Psoas muscle (tissue), 8 donors: ENCODE results near the gene TBC1D1. TPM values are rescaled to one million over a fixed set of nuclear protein-coding genes. Genes with fewer than 3 reads are reported as not detected.
"Not testable (repeated sequence)": the region's sequence is repeated elsewhere in the genome, so short reads cannot be mapped to it uniquely, and the experiment has no call there.

Experiments
- ATAC-seq, 4 donors: fragments of 200-7000 bp; cut with Tn5 transposase; one replicate each; pipeline ENCODE4 v1.9.1; 2020; ENCODE audit warnings: moderate library complexity in 3 of 4, mild to moderate bottlenecking in 2 of 4
- DNase-seq, 2 donors: peaks; one replicate each; pipeline ENCODE4 v3.0.0-alpha.2; 2020
- H3K27ac ChIP-seq: fragments of 200-600 bp; one replicate; pipeline ENCODE4 v1.8.0; 2022
- H3K27me3 ChIP-seq, 3 donors: fragments of 200-600 bp in 1 of 3; one replicate each; pipeline versions ENCODE4 v1.6.1 to v1.8.0; 2013 to 2022; ENCODE audit warnings: low read length in 2 of 3, mild to moderate bottlenecking in 2 of 3, moderate library complexity in 1 of 3; ENCODE audit not compliant: insufficient read depth in 3 of 3
- H3K36me3 ChIP-seq, 2 donors: fragments of 200-600 bp in 1 of 2; one replicate each; pipeline versions ENCODE4 v1.6.1 to v1.8.0; 2013 to 2022; ENCODE audit warnings: low read depth in 1 of 2, mild to moderate bottlenecking in 1 of 2, moderate library complexity in 1 of 2; ENCODE audit not compliant: insufficient read depth in 1 of 2
- H3K4me1 ChIP-seq: fragments of 200-600 bp; one replicate; pipeline ENCODE4 v1.8.0; 2022
- H3K4me3 ChIP-seq: fragments of 200-600 bp; one replicate; pipeline ENCODE4 v1.8.0; 2022; ENCODE audit warnings: mild to moderate bottlenecking
- H3K9me3 ChIP-seq: fragments of 200-600 bp; one replicate; pipeline ENCODE4 v1.8.0; 2022
- CTCF ChIP-seq: fragments of 200-600 bp; IDR thresholded peaks from one replicate; pipeline ENCODE4 v1.8.0; 2022; ENCODE audit warnings: antibody characterized with exemption
- WGBS, 3 donors: extraction: QIAGEN DNeasy Blood & Tissue Kit; methylation state at CpG; one replicate each; pipeline versions ENCODE4 v1.1.6 to v1.1.7; 2013; 5-methylcytosine and 5-hydroxymethylcytosine counted together
- intact Hi-C, 2 donors: fragments of 100-400 bp; cut with DNase I; formaldehyde crosslinking; loops; one replicate each; pipeline versions ENCODE4 v1.11.0 to v1.14.2; 2022
- polyA plus RNA-seq, 3 donors: library from polyadenylated mRNA; stranded (reverse); fragments of 200-250 nt; gene quantifications; one replicate each; pipeline ENCODE4 v1.2.3, GENCODE V29; 2013
- total RNA-seq, 4 donors: library from RNA; stranded (reverse); fragmentation: NEBNext Ultra II Directional in 2 of 4; extraction: Animal tissue kit (Norgen Biotek cat#: 25700) in 2 of 4; gene quantifications; one replicate each; pipeline versions ENCODE4 v1.2.1 to v1.2.4, GENCODE V29; 2021 to 2023
- donor health status: healthy with polysubstance abuse.
- donor health status: DM: no; HTN: no; CAD: no; lungs with moderate emphysema.
- donor health status: Bipolar disorder and iron deficiency.
- donor health status: healthy.
- donor health status: DM: yes; HTN: yes; CAD: no.
- donor health status: DM: no; HTN: no; CAD: no.
- donor health status: DM: no; HTN: no; CAD: no.
- donor health status: DM: yes; HTN: yes; CAD: no.

The TBC1D1 gene
- total and polyA plus RNA-seq, 7 donors, result 18.1 to 130 (median 42.5) TPM

- intact Hi-C loops, result no loop called here
- no peak for DNase-seq
- WGBS, 3 donors, result 31 to 82% (median 38%) methylated on average over 3 of the region's 3 CpGs
- peak; percentile 23 to 50 (median 37) for ATAC-seq
- Histone ChIP-seq H3K27ac (peak overlapping the region; percentile 38), H3K36me3 (no peaks in the 10 kb centered on the region), H3K4me3 (no peak overlapping the region), H3K9me3 (no peaks in the 10 kb centered on the region), H3K27me3 (no peaks in the 10 kb centered on the region), H3K4me1 (peaks cover 36% of the 10 kb centered on the region)
- TF ChIP-seq CTCF, result no peak
Observed at GRCh38 chr4:37968747-37969146, 77.9 kb downstream of the TBC1D1 start.

- ATAC-seq (peak; percentile 94 to 98 (median 96)), DNase-seq (peak; percentile 81 to 90)
- no peaks in the 10 kb centered on the region for H3K9me3 ChIP-seq
- H3K27ac ChIP-seq, result peak overlapping the region; percentile 66
- no peaks in the 10 kb centered on the region for H3K27me3 ChIP-seq
- WGBS, 3 donors, result 33 to 58% (median 44%) methylated on average over 1 of the region's 1 CpG
- intact Hi-C loops, result loop anchor here in 1 of 2 donors (5.0 kb wide), 1 partner anchor 83 kb away; no protein-coding TSS in a partner anchor
- TF ChIP-seq CTCF, result peak; percentile 58
- peaks cover 36% of the 10 kb centered on the region for H3K4me1 ChIP-seq
- H3K4me3 ChIP-seq, result no peak overlapping the region
- H3K36me3 ChIP-seq, result no peaks in the 10 kb centered on the region
Observed at GRCh38 chr4:37970702-37971101, 79.8 kb downstream of the TBC1D1 start.

- no peak for TF ChIP-seq CTCF
- Histone ChIP-seq H3K36me3 (no peaks in the 10 kb centered on the region), H3K4me3 (no peak overlapping the region), H3K27ac (no peak overlapping the region), H3K27me3 (no peaks in the 10 kb centered on the region), H3K4me1 (peaks cover 36% of the 10 kb centered on the region), H3K9me3 (no peaks in the 10 kb centered on the region)
- ATAC-seq, result no peak
- intact Hi-C loops, result loop anchor here in 1 of 2 donors (5.0 kb wide), 1 partner anchor 84 kb away; no protein-coding TSS in a partner anchor
- WGBS, 3 donors, result 87 to 97% (median 93%) methylated on average over 4 of the region's 4 CpGs
- no peak for DNase-seq
Observed at GRCh38 chr4:37971202-37971601, 80.3 kb downstream of the TBC1D1 start.

- peaks cover 30% of the 10 kb centered on the region for H3K4me1 ChIP-seq
- ATAC-seq (no peak), DNase-seq (no peak)
- no peaks in the 10 kb centered on the region for H3K27me3 ChIP-seq
- no peaks in the 10 kb centered on the region for H3K36me3 ChIP-seq
- intact Hi-C loops, result loop anchor here in 1 of 2 donors (5.0 kb wide), 1 partner anchor 86 kb away; no protein-coding TSS in a partner anchor
- 54 to 97% (median 92%) methylated on average over 3 of the region's 3 CpGs for WGBS, 3 donors
- H3K9me3 ChIP-seq, result no peaks in the 10 kb centered on the region
- no peak overlapping the region for H3K27ac ChIP-seq
- H3K4me3 ChIP-seq, result no peak overlapping the region
- TF ChIP-seq CTCF, result no peak
Observed at GRCh38 chr4:37973441-37973840, 82.6 kb downstream of the TBC1D1 start.

- DNase-seq, H3K27ac ChIP-seq, H3K9me3 ChIP-seq, H3K36me3 ChIP-seq, ATAC-seq, H3K4me3 ChIP-seq, H3K27me3 ChIP-seq: not testable (repeated sequence)
- H3K4me1 ChIP-seq, result peaks cover 13% of the 10 kb centered on the region
- intact Hi-C loops, result loop anchor here (5.0 kb wide), 4 partner anchors 38 to 173 kb away; partner anchors contain the start of genes PGM2 (in 1 of the 2) and TBC1D1 (in 1 of the 2)
- 85 to 95% (median 94%) methylated on average over 12 of the region's 13 CpGs for WGBS, 3 donors
Observed at GRCh38 chr4:37975321-37975822, 84.5 kb downstream of the TBC1D1 start.
